H9 (cell line): ENCODE results near the gene SCTR. TPM values are rescaled to one million over a fixed set of nuclear protein-coding genes. Genes with fewer than 3 reads are reported as not detected.

Source experiments
- DNase-seq: peaks from one replicate; pipeline ENCODE4 v3.0.0-alpha.2; 2017
- H2AFZ ChIP-seq: one replicate; pipeline ENCODE4 v1.6.1; 2013; ENCODE audit warnings: mild to moderate bottlenecking, low read length, control low read depth, moderate library complexity
- H2AK5ac ChIP-seq: 2 replicates; pipeline ENCODE4 v1.6.1; 2013; ENCODE audit warnings: low read length, control low read depth, mixed read lengths; ENCODE audit not compliant: insufficient read length
- H2BK120ac ChIP-seq: one replicate; pipeline ENCODE4 v1.6.1; 2013; ENCODE audit warnings: low read depth, mild to moderate bottlenecking, low read length, control low read depth, inconsistent platforms; ENCODE audit not compliant: poor library complexity, severe bottlenecking
- H2BK12ac ChIP-seq: 2 replicates; pipeline ENCODE4 v1.6.1; 2013; ENCODE audit warnings: low read length, control low read depth, mixed read lengths, low read depth; ENCODE audit not compliant: insufficient read length
- H2BK15ac ChIP-seq: 2 replicates; pipeline ENCODE4 v1.6.1; 2013; ENCODE audit warnings: low read depth, low read length, control low read depth
- H2BK20ac ChIP-seq: one replicate; pipeline ENCODE4 v1.6.1; 2013; ENCODE audit warnings: low read depth, mild to moderate bottlenecking, low read length, control low read depth, inconsistent platforms; ENCODE audit not compliant: poor library complexity, severe bottlenecking
- H2BK5ac ChIP-seq: 2 replicates; pipeline ENCODE4 v1.6.1; 2013; ENCODE audit warnings: low read length, control low read depth, mixed read lengths; ENCODE audit not compliant: insufficient read length
- H3K14ac ChIP-seq: 2 replicates; pipeline ENCODE4 v1.6.1; 2013; ENCODE audit warnings: low read length, control low read depth; ENCODE audit not compliant: insufficient read depth
- H3K18ac ChIP-seq: 2 replicates; pipeline ENCODE4 v1.6.1; 2013; ENCODE audit warnings: low read depth, mild to moderate bottlenecking, mixed read lengths, low read length, control low read depth; ENCODE audit not compliant: insufficient read length
- H3K23ac ChIP-seq: 2 replicates; pipeline ENCODE4 v1.6.1; 2013; ENCODE audit warnings: low read length, control low read depth, mixed read lengths, low read depth; ENCODE audit not compliant: insufficient read length
- H3K23me2 ChIP-seq: 2 replicates; pipeline ENCODE4 v1.6.1; 2013; ENCODE audit warnings: low read depth, mild to moderate bottlenecking, mixed read lengths, low read length, control low read depth; ENCODE audit not compliant: insufficient read length, poor library complexity, severe bottlenecking
- H3K27ac ChIP-seq: 2 replicates; pipeline ENCODE4 v1.5.1; 2013; ENCODE audit warnings: low read length, control low read depth, mixed read lengths, low read depth; ENCODE audit not compliant: insufficient read length
- H3K27me3 ChIP-seq: 2 replicates; pipeline ENCODE4 v1.6.1; 2013; ENCODE audit warnings: low read length, control low read depth, inconsistent platforms; ENCODE audit not compliant: insufficient read depth
- H3K4ac ChIP-seq: 2 replicates; pipeline ENCODE4 v1.6.1; 2013; ENCODE audit warnings: low read depth, mild to moderate bottlenecking, control low read depth, inconsistent platforms, low read length, moderate library complexity
- H3K4me1 ChIP-seq: 2 replicates; pipeline ENCODE4 v1.6.1; 2013; ENCODE audit warnings: low read length, control low read depth, inconsistent platforms; ENCODE audit not compliant: insufficient read depth
- H3K4me2 ChIP-seq: 2 replicates; pipeline ENCODE4 v1.6.1; 2013; ENCODE audit warnings: low read length, control low read depth, mixed read lengths; ENCODE audit not compliant: insufficient read length, insufficient read depth
- H3K56ac ChIP-seq: 2 replicates; pipeline ENCODE4 v1.6.1; 2013; ENCODE audit warnings: low read depth, mild to moderate bottlenecking, mixed read lengths, low read length, control low read depth; ENCODE audit not compliant: insufficient read length
- H3K79me1 ChIP-seq: 2 replicates; pipeline ENCODE4 v1.6.1; 2013; ENCODE audit warnings: low read depth, mild to moderate bottlenecking, moderate library complexity, low read length, control low read depth, inconsistent platforms; ENCODE audit not compliant: insufficient read depth, poor library complexity, severe bottlenecking
- H3K79me2 ChIP-seq: 2 replicates; pipeline ENCODE4 v1.6.1; 2013; ENCODE audit warnings: low read length, control low read depth, inconsistent platforms; ENCODE audit not compliant: insufficient read depth
- H3K9ac ChIP-seq: 2 replicates; pipeline ENCODE4 v1.6.1; 2013; ENCODE audit warnings: low read length, control low read depth, mixed read lengths; ENCODE audit not compliant: insufficient read length; ENCODE audit errors: extremely low read depth
- H3K9me3 ChIP-seq: one replicate; pipeline ENCODE4 v1.6.1; 2013; ENCODE audit warnings: low read depth, low read length, inconsistent platforms; ENCODE audit not compliant: control insufficient read depth
- H3T11ph ChIP-seq: one replicate; pipeline ENCODE4 v1.6.1; 2013; ENCODE audit warnings: mild to moderate bottlenecking, low read length, control low read depth, inconsistent platforms
- H4K20me1 ChIP-seq: one replicate; pipeline ENCODE4 v1.6.1; 2013; ENCODE audit not compliant: control insufficient read depth, insufficient read length, insufficient read depth
- H4K5ac ChIP-seq: 2 replicates; pipeline ENCODE4 v1.6.1; 2013; ENCODE audit warnings: low read depth, mild to moderate bottlenecking, mixed read lengths, low read length, control low read depth; ENCODE audit not compliant: insufficient read length
- H4K8ac ChIP-seq: replicated peaks from 2 replicates; pipeline ENCODE4 v1.6.1; 2013; ENCODE audit warnings: low read length, control low read depth, mixed read lengths, low read depth; ENCODE audit not compliant: insufficient read length
- H4K91ac ChIP-seq: 2 replicates; pipeline ENCODE4 v1.6.1; 2013; ENCODE audit warnings: low read depth, mild to moderate bottlenecking, moderate library complexity, mixed read lengths, low read length, control low read depth; ENCODE audit not compliant: insufficient read length
- H3K27ac Mint-ChIP-seq, 3 experiments: 2 replicates in 2 of 3; 3 replicates in 1 of 3; pipeline ENCODE4 v1.8.0; 2020 to 2021; ENCODE audit warnings: mixed read lengths in 3 of 3, mild to moderate bottlenecking in 1 of 3, moderate library complexity in 1 of 3
- H3K27me3 Mint-ChIP-seq: 2 replicates; pipeline ENCODE4 v1.8.0; 2021; ENCODE audit warnings: low read depth, mild to moderate bottlenecking, moderate library complexity, mixed read lengths
- H3K36me3 Mint-ChIP-seq, 3 experiments: 2 replicates in 2 of 3; 3 replicates in 1 of 3; pipeline ENCODE4 v1.8.0; 2020 to 2021; ENCODE audit warnings: low read depth in 3 of 3, mixed read lengths in 3 of 3; ENCODE audit not compliant: insufficient read depth in 1 of 3
- H3K4me1 Mint-ChIP-seq, 2 experiments: 2 replicates each; pipeline ENCODE4 v1.8.0; 2020; ENCODE audit warnings: mixed read lengths in 2 of 2
- H3K4me3 Mint-ChIP-seq, 2 experiments: 2 replicates in 1 of 2; 3 replicates in 1 of 2; pipeline ENCODE4 v1.8.0; 2020 to 2021; ENCODE audit warnings: mild to moderate bottlenecking in 2 of 2, mixed read lengths in 2 of 2, moderate library complexity in 1 of 2
- H3K9me3 Mint-ChIP-seq, 2 experiments: 2 replicates in 1 of 2; 3 replicates in 1 of 2; pipeline ENCODE4 v1.8.0; 2020; ENCODE audit warnings: mild to moderate bottlenecking in 2 of 2, mixed read lengths in 2 of 2, moderate library complexity in 1 of 2
- CTCF ChIP-seq: fragments of 200-600 bp; sonication (generic); conservative IDR thresholded peaks from 3 replicates; pipeline ENCODE4 v1.8.0; 2021; ENCODE audit warnings: antibody characterized with exemption, mild to moderate bottlenecking
- WGBS: extraction: QIAGEN DNeasy Blood & Tissue Kit; methylation state at CpG from one replicate; pipeline ENCODE4 v1.1.7; 2013; ENCODE audit warnings: missing lambda C conversion rate, low lambda C conversion rate, mixed read lengths; ENCODE audit not compliant: insufficient read length; ENCODE audit errors: extremely low coverage; 5-methylcytosine and 5-hydroxymethylcytosine counted together
- total RNA-seq: library from RNA; stranded (reverse); gene quantifications from 2 replicates; pipeline ENCODE4 v1.2.1, GENCODE V29; 2021

SCTR gene
- total RNA-seq, 1 experiment from 2014 or later, result not detected

DNA sequence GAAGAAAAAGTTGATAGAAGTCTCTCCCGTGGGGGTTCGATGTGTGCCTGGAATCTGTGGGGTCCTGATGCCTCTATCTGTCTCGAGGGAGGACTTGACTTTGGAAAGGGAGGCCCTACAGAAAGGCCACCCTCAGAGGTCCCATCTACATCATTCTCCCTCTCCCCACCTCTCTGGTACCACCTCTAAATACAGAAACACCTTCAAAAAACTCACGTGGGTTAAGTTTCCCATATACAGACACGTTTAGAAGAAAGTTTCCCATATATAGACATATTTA, 97.9 kb downstream of the SCTR start:
- Histone ChIP-seq H3K4me2 (no peak overlapping the region), H3T11ph (no peak overlapping the region), H3K27ac (no peak overlapping the region), H3K9me3 (no peaks in the 10 kb centered on the region), H2AFZ (no peak overlapping the region), H4K20me1 (no peaks in the 10 kb centered on the region), H2BK12ac (no peak overlapping the region), H3K9ac (no peak overlapping the region), H3K4me1 (no peaks in the 10 kb centered on the region), H4K5ac (no peak overlapping the region), H3K79me2 (no peaks in the 10 kb centered on the region), H2BK5ac (no peak overlapping the region), H3K14ac (no peak overlapping the region), H2AK5ac (no peak overlapping the region), H3K18ac (no peak overlapping the region), H3K79me1 (no peaks in the 10 kb centered on the region), H2BK20ac (no peak overlapping the region), H4K8ac (no peak overlapping the region), H2BK15ac (no peak overlapping the region), H2BK120ac (no peak overlapping the region), H3K23ac (no peak overlapping the region), H3K56ac (no peak overlapping the region), H3K27me3 (no peaks in the 10 kb centered on the region; the same call in 1 of the 2 replicates), H3K23me2 (no peaks in the 10 kb centered on the region), H3K4ac (no peak overlapping the region), H4K91ac (no peak overlapping the region)
- WGBS, result no CpG with 5 or more reads among the region's 5 CpGs
- Mint-ChIP-seq H3K4me3 (no peak overlapping the region), H3K36me3 (peaks cover 0 to 8% (median 7%) of the 10 kb centered on the region in 3 experiments), H3K27me3 (peaks cover 32% of the 10 kb centered on the region), H3K4me1 (peaks cover 41 to 53% of the 10 kb centered on the region in 2 experiments), H3K9me3 (peaks cover 8 to 11% of the 10 kb centered on the region in 2 experiments), H3K27ac (no peak overlapping the region)
- no peak for DNase-seq
- TF ChIP-seq CTCF, result no peak
